Measurements from ENCODE around the gene SLC4A2.

GRCh38 chr7:151085691-151086620 is 26.6 kb downstream of the SLC4A2 start, which contains the start of gene AGAP3:
- TF ChIP-seq CTCF (conservative IDR thresholded peaks at IDR 0.05; ENCODE audit: low read length): no peak
- no peak for TF ChIP-seq EZH2phosphoT487 (IDR thresholded peaks at IDR 0.05; ENCODE audit: borderline replicate concordance, low read depth, low read length)

Measured in OCI-LY7 (cell line).